ENCODE data around the gene ANGPT4.

Gene ANGPT4

GRCh38 chr20:916125-916799, at the start of gene ANGPT4:
TSS of gene ANGPT4 (minus strand) at chr20:916334. CDS start at chr20:916214, 120 bp downstream.
- intact Hi-C loops (cut with DNase I), result no loop called here
- DNase-seq, result peak in 2 of 42 donors; percentile 5 to 35

GRCh38 chr20:963795-964194, 47.7 kb upstream of the ANGPT4 start:
- no peak for DNase-seq
- intact Hi-C loops (cut with DNase I), result no loop called here

GRCh38 chr20:962683-963082, 46.5 kb upstream of the ANGPT4 start:
- intact Hi-C loops (cut with DNase I), result no loop called here

GRCh38 chr20:962223-962622, 46.1 kb upstream of the ANGPT4 start:
- intact Hi-C loops (cut with DNase I), result no loop called here

More at GRCh38 chr20:962683-963082, 46.5 kb upstream of the ANGPT4 start:
- DNase-seq, result no peak

GRCh38 chr20:961768-962167, 45.6 kb upstream of the ANGPT4 start:
- no peak for DNase-seq
- intact Hi-C loops (cut with DNase I), result no loop called here

More at GRCh38 chr20:962223-962622, 46.1 kb upstream of the ANGPT4 start:
- no peak for DNase-seq

GRCh38 chr20:959996-960615, 44.0 kb upstream of the ANGPT4 start:
- intact Hi-C loops (cut with DNase I), result loop anchor here (5.0 kb wide), 1 partner anchor 143 kb away; no protein-coding TSS in a partner anchor
- DNase-seq, result no peak

- intact Hi-C loops (cut with DNase I), result loop anchor here (5.0 kb wide), 1 partner anchor 142 kb away; no protein-coding TSS in a partner anchor
- DNase-seq, result no peak
These were observed 43.0 kb upstream of the ANGPT4 start for GRCh38 chr20:958936-959815.

- DNase-seq, result no peak
- intact Hi-C loops (cut with DNase I), result loop anchor here (5.0 kb wide), 1 partner anchor 140 kb away; no protein-coding TSS in a partner anchor
These were observed 41.4 kb upstream of the ANGPT4 start for GRCh38 chr20:957544-957943.

GRCh38 chr20:956330-956951, 40.3 kb upstream of the ANGPT4 start:
- intact Hi-C loops (cut with DNase I), result loop anchor here (5.0 kb wide), 1 partner anchor 139 kb away; no protein-coding TSS in a partner anchor

GRCh38 chr20:955656-956055, 39.5 kb upstream of the ANGPT4 start:
- intact Hi-C loops (cut with DNase I), result loop anchor here (5.0 kb wide), 1 partner anchor 138 kb away; no protein-coding TSS in a partner anchor
- no peak for DNase-seq

More at GRCh38 chr20:956330-956951, 40.3 kb upstream of the ANGPT4 start:
- peak; percentile 33 to 87 (median 75) for DNase-seq

- DNase-seq, result peak in 1 of 42 donors; percentile 4
- intact Hi-C loops (cut with DNase I), result loop anchor here (5.0 kb wide), 1 partner anchor 138 kb away; no protein-coding TSS in a partner anchor
These were observed 39.0 kb upstream of the ANGPT4 start for GRCh38 chr20:955111-955510.

GRCh38 chr20:953742-954141, 37.6 kb upstream of the ANGPT4 start:
- intact Hi-C loops (cut with DNase I), result no loop called here
- peak in 1 of 42 donors; percentile 6 for DNase-seq

GRCh38 chr20:952196-952795, 36.2 kb upstream of the ANGPT4 start:
- intact Hi-C loops (cut with DNase I), result no loop called here
- peak in 3 of 42 donors; percentile 1 to 10 (median 5) for DNase-seq

GRCh38 chr20:951384-952169, 35.4 kb upstream of the ANGPT4 start:
- DNase-seq, result peak in 2 of 42 donors; percentile 1 to 2
- intact Hi-C loops (cut with DNase I), result no loop called here

- intact Hi-C loops (cut with DNase I), result no loop called here
- no peak for DNase-seq
These were observed 33.6 kb upstream of the ANGPT4 start for GRCh38 chr20:949717-950116.

GRCh38 chr20:946826-947225, 30.7 kb upstream of the ANGPT4 start:
- intact Hi-C loops (cut with DNase I), result no loop called here
- DNase-seq, result no peak

- intact Hi-C loops (cut with DNase I), result no loop called here
- peak in 1 of 42 donors; percentile 18 for DNase-seq
These were observed 29.7 kb upstream of the ANGPT4 start for GRCh38 chr20:945841-946240.
